GM19395 (cell line): ENCODE results near the gene ADIPOR1.
"Not testable (repeated sequence)": the region's sequence is repeated elsewhere in the genome, so short reads cannot be mapped to it uniquely, and the experiment has no call there.

Experiments used
- ATAC-seq: cut with Tn5 transposase; IDR thresholded peaks from one replicate; pipeline ENCODE4 v1.9.1; 2021; ENCODE audit warnings: mild to moderate bottlenecking, moderate library complexity; ENCODE audit not compliant: unreplicated experiment

ADIPOR1 gene

DNA sequence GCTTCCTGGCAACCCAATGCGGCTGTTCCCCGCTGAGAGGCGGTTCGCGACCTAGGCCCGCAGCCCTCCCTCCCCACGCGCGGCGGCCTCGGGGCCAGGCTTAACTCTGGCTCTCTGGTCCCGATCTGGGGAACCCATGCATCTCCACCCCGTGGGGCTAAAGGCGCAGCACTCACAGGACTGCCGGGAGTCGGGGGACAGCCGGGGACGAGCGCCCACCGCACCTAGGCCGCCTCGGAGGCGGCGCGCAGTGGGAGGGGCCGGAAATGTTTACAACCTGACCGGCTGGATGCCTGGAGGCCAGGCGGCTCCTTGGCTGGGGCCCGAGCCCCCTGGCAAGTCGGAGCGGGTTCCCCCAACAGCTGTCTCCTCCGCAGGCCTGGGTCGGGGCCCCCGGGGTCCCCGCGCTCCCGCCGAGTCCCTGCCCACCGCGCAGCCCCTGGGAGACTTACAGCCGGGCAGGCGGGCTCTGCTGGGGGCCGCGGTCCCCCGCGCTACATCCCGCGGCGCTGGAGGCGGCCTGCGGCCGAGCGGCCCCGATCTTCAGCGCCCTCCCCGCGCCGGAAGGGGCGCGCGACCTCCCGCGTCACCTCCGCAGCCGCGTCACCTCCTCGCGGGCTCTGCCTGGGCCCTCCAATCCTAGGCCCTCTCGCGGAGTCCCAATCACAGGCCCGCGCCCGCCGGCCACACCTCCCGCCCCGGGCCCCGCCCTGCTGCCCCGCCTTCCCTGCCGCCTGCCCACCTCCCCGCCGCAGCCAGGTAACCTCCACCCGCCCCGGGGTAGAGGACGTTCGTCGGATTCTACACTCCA, at the start of gene ADIPOR1:
TSS of gene ADIPOR1 (minus strand) at position 580 of the 811 bp plus-strand sequence. CDS start 7,242 bp downstream, outside the sequence.
- peak; percentile 95 for ATAC-seq

- ATAC-seq, result peak; percentile 90
These were observed 49.1 kb upstream of the ADIPOR1 start, which contains the start of gene TMEM183A for GRCh38 chr1:203006948-203007871. Gene TMEM183A (plus strand): TSS chr1:203007374. CDS start chr1:203007466, 92 bp downstream.

DNA sequence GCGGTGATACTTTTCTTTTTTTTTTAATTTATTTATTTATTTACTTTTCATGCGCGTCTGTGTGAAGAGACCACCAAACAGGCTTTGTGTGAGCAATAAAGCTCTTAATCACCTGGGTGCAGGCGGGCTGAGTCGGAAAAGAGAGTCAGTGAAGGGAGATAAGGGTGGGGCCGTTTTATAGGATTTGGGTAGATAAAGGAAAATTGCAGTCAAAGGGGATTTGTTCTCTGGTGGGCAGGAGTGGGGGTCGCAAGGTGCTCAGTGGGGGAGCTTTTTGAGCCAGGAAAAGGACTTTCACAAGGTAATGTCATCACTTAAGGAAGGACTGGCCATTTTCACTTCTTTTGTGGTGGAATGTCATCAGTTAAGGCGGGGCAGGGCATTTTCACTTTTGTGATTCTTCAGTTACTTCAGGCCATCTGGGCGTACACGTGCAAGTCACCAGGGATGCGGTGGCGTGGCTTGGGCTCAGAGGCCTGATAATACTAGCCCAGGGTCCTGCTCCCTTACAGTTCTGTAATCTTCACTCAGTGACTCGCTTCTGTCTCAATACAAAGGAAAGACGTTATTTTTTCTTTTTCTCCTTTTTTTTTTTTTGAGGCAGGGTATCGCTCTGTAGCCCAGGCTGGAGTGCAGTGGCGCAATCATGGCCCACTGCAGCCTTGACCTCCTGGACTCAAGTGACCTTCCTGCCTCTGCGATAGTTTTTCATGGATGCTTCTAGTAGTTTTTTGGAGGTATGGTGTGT, 47.5 kb upstream of the ADIPOR1 start:
- not testable (repeated sequence) for ATAC-seq

DNA sequence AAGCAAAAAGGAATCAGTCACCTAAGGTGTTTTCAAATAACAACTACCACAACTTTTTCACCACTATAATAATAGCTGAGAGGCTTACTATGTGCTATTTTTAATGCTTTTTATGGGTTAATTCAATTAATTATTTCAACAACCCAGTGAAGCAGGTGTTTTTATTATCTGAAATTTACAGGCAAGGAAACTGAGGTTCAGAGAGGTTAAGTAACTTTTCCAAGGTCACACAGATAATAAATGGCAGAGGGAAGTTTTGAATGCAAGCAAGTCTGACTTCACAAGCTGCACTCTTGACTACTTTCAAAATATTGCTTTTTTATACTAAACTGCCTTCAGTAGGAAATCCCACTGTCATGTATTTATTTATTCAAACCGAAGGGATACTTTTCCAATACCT, 44.8 kb upstream of the ADIPOR1 start:
- no peak for ATAC-seq

- no peak for ATAC-seq
These were observed 43.9 kb upstream of the ADIPOR1 start for GRCh38 chr1:203001986-203002385.

DNA sequence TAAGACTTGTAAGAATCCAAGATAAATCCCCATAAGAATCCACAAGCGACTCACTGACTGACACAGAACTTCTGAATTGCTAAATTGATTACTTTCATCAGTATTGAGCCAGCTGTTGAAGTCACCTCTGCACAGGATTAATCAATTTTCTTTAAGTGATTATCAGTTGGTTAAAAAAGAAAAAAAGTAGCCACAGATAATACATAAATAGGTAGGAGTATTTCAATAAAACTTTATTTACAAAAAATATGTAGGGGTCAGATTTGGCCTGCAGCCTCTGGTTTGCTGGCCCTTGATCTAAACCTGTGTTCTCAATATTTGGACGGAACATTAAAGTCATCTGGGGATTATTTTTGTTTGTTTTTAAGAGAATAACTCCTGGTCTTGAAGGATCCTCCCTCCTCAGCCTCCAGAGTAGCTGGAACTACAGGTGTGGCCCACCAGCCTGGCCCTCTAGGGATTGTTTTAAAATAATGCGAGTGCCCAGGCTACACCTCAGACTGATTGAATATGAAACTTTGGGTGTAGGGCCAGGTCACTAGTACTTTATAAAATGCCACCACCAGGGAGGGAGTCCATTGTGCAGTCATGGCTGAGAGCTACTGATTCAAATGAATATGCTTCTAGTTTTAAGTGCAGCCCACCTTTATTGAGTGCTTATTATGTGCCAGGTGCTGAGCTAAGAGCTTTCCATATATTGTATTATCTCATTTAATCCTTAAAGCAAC, 42.3 kb upstream of the ADIPOR1 start:
- ATAC-seq, result no peak

- no peak for ATAC-seq
These were observed 41.0 kb upstream of the ADIPOR1 start for GRCh38 chr1:202998836-202999750.

DNA sequence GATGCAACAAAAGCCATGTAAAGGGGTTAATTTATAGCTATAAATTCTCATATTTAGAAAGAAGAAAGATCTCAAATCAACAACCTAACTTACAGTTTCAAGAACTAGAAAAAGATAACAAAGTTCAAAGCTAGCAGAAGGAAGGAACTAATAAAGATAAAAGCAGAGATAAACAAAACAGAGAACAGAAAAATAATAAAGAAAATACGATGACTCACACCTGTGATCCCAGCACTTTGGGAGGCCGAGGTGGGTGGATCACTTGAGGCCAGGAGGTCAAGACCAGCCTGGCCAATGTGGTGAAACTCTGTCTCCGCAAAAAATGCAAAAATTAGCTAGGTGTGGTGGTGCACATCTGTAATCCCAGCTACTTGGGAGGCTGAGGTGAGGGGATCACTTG, 36.6 kb upstream of the ADIPOR1 start:
- no peak for ATAC-seq

DNA sequence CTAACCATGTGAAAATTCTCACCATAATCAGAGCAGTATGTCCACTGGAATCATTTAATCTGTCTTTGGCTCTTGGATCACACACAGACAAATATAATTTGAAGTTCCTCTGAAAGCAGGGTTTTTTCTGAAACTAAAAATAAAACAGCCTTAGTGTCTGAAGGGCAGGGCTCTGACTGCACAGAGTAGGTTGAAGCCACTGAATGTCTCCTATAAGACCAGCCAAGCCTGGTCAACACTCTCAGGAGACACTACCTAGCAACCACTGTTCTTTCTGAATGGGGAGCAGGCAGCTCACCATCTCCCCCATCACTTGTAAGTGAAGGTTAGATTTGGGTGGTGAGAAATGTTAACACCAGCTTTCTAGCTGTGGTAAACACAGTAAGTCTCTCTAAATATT, 33.0 kb upstream of the ADIPOR1 start:
- ATAC-seq, result no peak

DNA sequence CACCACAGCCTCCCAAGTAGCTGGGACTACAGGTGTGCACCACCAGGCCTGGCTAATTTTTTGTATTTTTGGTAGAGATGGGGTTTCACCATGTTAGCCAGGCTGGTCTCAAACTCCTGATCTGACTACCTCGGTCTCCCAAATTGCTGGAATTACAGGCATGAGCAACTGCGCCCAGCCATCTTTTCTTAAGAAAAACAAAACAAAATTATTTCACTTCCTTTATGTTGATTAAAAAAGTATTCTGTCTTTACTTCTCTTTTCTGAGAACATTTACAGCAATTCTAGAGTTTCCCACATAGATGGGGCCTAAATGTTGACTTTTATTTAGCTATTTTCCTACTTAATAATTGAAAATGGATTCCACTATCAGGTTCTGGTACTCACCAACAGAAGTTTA, 31.8 kb upstream of the ADIPOR1 start:
- ATAC-seq, result no peak

DNA sequence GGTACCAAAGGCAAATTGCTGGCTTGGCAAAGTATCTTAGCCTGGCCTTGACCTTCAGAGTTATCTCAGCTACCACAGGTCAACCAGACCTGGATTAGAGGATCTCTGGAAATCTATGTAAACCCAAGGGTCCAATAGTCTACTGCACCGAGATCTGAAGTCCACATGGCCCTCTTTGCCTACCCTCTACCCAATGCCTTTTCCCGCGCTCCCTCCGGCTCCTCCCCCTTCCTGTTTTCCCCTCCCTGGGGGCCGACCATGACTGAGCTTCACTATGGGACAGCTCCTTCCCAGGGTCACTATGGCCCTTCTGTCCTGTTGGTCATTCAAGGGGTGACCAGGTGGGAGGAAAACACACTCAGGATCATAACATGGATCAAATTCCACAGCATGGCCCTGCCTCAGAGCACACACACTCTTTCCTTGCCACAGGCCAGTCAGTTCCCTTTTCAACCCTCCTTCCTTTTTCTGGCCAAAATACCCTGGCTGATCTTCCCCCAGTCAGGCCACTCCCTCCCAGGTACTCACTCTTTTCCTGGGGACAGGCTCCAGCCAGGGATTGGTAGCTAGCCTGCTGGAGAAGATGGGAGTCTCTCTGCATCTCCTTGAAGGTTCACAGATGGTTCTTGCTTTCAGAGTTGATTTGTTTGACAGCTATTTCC, 29.9 kb upstream of the ADIPOR1 start:
- no peak for ATAC-seq

- ATAC-seq, result no peak
These were observed 29.1 kb upstream of the ADIPOR1 start for GRCh38 chr1:202987255-202987654.

GRCh38 chr1:202986120-202986519, 28.0 kb upstream of the ADIPOR1 start:
- not testable (repeated sequence) for ATAC-seq

GRCh38 chr1:202982715-202983430, 24.8 kb upstream of the ADIPOR1 start:
- ATAC-seq, result no peak

DNA sequence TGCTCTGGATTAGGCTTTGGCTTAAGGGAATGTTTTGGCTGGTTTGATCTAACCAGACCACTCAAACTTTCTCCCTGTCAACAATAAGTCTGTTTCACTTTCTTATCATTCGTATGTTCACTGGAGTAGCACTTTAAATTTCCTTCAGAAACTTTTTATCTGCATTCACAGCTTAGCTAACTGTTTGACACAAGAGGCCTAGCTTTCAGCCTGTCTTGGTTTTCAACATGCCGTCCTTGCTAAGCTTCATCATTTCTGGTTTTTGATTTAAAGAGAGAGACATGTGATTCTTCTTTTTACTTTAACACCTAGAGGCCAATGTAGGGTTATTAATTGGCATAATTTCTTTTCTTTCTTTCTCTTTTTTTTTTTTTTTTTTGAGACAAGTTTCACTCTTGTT, 23.8 kb upstream of the ADIPOR1 start:
- ATAC-seq, result no peak

- ATAC-seq, result no peak
These were observed 21.3 kb upstream of the ADIPOR1 start for GRCh38 chr1:202979459-202979858.

GRCh38 chr1:202976633-202977032, 18.5 kb upstream of the ADIPOR1 start:
- ATAC-seq, result no peak

GRCh38 chr1:202974856-202975255, 16.7 kb upstream of the ADIPOR1 start:
- ATAC-seq, result no peak
